HG02678 (cell line): ENCODE measurements around the gene OLFML1.

Experiments used
- ATAC-seq: cut with Tn5 transposase; IDR thresholded peaks from one replicate; pipeline ENCODE4 v1.9.1; 2021; ENCODE audit warnings: mild to moderate bottlenecking, moderate library complexity; ENCODE audit not compliant: unreplicated experiment

Gene OLFML1

GRCh38 chr11:7555052-7555699, 69.9 kb downstream of the OLFML1 start:
- no peak for ATAC-seq

DNA sequence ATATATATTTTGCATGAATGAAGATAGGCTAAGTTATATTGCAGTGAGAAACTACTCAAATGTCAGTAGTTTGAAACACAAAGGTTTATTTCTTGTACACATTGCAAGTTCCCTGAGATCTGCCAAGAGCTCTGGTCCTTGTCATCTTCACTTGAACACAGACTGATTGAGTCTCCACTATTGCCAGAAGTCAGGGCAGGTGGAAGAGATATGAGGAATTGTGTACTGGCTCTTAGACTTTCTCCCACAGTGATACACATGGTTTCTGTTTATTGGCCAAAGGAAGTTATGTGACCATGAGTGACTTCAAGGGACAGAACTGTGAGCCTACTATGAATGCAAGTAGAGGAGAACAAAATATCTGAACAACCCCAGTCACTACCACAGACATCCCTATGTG, 72.7 kb downstream of the OLFML1 start:
- no peak for ATAC-seq

- peak; percentile 73 for ATAC-seq
These were observed 74.3 kb downstream of the OLFML1 start for GRCh38 chr11:7559398-7560283.
